Measurements from ENCODE around the gene TTLL8.

DNA sequence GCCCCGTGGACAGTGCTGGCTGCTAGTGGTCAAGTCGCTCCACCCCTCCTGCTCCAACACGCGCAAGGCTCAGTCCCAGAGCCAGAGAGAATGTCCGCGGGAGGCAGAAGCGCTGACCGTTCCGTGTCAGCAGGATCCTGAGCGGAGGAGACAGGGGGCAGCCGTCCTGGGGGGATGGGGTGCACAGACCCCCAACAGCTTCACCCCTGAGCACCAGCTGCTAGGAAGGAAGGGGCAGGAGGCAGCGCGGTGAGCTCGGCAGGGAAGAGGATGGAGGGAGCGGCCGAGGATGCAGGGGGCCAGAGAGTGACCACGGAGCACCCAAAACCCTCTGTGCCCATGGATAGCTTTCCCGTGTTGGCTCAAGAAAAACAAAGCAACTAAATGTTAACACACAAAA, 6.4 kb upstream of the TTLL8 start:
- TF ChIP-seq SIN3A (IDR thresholded peaks at IDR 0.05; ENCODE audit: borderline replicate concordance, insufficient read depth, low read length) (no peak), POLR2AphosphoS5 (IDR thresholded peaks at IDR 0.05; ENCODE audit: low read depth, low read length) (no peak), TAF1 (IDR thresholded peaks at IDR 0.05; ENCODE audit: borderline replicate concordance, insufficient read depth, low read length) (no peak), FOXP2 (optimal IDR thresholded peaks at IDR 0.05; ENCODE audit: borderline replicate concordance, extremely low read depth, extremely low read length, insufficient read depth) (no peak)
- TF ChIP-seq, protein P1, sequence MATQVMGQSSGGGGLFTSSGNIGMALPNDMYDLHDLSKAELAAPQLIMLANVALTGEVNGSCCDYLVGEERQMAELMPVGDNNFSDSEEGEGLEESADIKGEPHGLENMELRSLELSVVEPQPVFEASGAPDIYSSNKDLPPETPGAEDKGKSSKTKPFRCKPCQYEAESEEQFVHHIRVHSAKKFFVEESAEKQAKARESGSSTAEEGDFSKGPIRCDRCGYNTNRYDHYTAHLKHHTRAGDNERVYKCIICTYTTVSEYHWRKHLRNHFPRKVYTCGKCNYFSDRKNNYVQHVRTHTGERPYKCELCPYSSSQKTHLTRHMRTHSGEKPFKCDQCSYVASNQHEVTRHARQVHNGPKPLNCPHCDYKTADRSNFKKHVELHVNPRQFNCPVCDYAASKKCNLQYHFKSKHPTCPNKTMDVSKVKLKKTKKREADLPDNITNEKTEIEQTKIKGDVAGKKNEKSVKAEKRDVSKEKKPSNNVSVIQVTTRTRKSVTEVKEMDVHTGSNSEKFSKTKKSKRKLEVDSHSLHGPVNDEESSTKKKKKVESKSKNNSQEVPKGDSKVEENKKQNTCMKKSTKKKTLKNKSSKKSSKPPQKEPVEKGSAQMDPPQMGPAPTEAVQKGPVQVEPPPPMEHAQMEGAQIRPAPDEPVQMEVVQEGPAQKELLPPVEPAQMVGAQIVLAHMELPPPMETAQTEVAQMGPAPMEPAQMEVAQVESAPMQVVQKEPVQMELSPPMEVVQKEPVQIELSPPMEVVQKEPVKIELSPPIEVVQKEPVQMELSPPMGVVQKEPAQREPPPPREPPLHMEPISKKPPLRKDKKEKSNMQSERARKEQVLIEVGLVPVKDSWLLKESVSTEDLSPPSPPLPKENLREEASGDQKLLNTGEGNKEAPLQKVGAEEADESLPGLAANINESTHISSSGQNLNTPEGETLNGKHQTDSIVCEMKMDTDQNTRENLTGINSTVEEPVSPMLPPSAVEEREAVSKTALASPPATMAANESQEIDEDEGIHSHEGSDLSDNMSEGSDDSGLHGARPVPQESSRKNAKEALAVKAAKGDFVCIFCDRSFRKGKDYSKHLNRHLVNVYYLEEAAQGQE (IDR thresholded peaks at IDR 0.05; ENCODE audit: insufficient read depth in 1 of 2, low read depth in 2 of 2, low read length in 2 of 2), result no peak

Measured in PFSK-1 (cell line).